ENCODE results near the gene RAET1L. TPM values are rescaled to one million over a fixed set of nuclear protein-coding genes. Genes with fewer than 3 reads are reported as not detected.

RAET1L gene
- total and polyA plus RNA-seq, 10 of the 15 experiments (the other 5 are each of a cell fraction or from before 2014, with no cell fraction given), result not detected

GRCh38 chr6:150050846-150051245 is 25.5 kb upstream of the RAET1L start:
- H3K4me2 ChIP-seq (ENCODE audit: control insufficient read depth, insufficient read depth), result no peak overlapping the region
- no peaks in the 10 kb centered on the region for H3K36me3 ChIP-seq (ENCODE audit: control insufficient read depth in 2 of 2, insufficient read depth in 2 of 2, low read length in 1 of 2)
- TF ChIP-seq E2F4 (IDR thresholded peaks at IDR 0.05; ENCODE audit: low read depth, low read length), result no peak
- TF ChIP-seq HCFC1 (IDR thresholded peaks at IDR 0.05; ENCODE audit: low read length), result no peak
- no peak for TF ChIP-seq MXI1 (IDR thresholded peaks at IDR 0.05; ENCODE audit: low read depth, low read length)
- no peak for TF ChIP-seq JUNB (IDR thresholded peaks at IDR 0.05)
- TF ChIP-seq RCOR1 (conservative IDR thresholded peaks at IDR 0.05; ENCODE audit: low read depth, low read length), result no peak
- TF ChIP-seq RELB (IDR thresholded peaks at IDR 0.05; ENCODE audit: low read depth), result no peak
- RAD21 ChIA-PET (ENCODE audit: unreplicated experiment), result no interaction called here
- SMC1A ChIA-PET (ENCODE audit: uncharacterized antibody, unreplicated experiment), result interaction anchor here (0.9 kb wide), 1 partner anchor 47 kb away, joined by 3 read pairs; no protein-coding TSS in a partner anchor
- H3K4me1 ChIP-seq (ENCODE audit: control insufficient read depth, insufficient read depth, low read length), result no peaks in the 10 kb centered on the region
- no peaks in the 10 kb centered on the region; the same call in 2 of the 3 replicates for H3K9me3 ChIP-seq (replicated peaks; ENCODE audit: control insufficient read depth, insufficient read depth, low read length)
- H3K79me2 ChIP-seq (ENCODE audit: control insufficient read depth, insufficient read depth, low read length), result no peaks in the 10 kb centered on the region
- in situ Hi-C loops (cut with MboI) (no loop called here), intact Hi-C loops (cut with micrococcal nuclease; ENCODE audit: unreplicated experiment) (no loop called here)
- BruUV-seq (replicated peaks), result no TSS peak
- no peak overlapping the region for H3K27ac ChIP-seq (ENCODE audit: control insufficient read depth, insufficient read depth)
- POLR2A ChIA-PET, result no interaction called here
- no peaks in the 10 kb centered on the region for H4K20me1 ChIP-seq (ENCODE audit: control insufficient read depth, insufficient read depth)
- no peak overlapping the region for H2AFZ ChIP-seq (ENCODE audit: control insufficient read depth, low read depth, low read length)
- CTCF ChIA-PET, result no interaction called here
- FAIRE-seq, result no peak
- H3K4me3 ChIP-seq, result no peak overlapping the region
- peaks cover 2% of the 10 kb centered on the region in 2 experiments; a peak in 2 of 4 replicates for H3K27me3 ChIP-seq (replicated peaks in 1 of 2; ENCODE audit: control insufficient read depth in 2 of 2, insufficient read depth in 2 of 2, low read length in 1 of 2)
- no peak for DNase-seq (ENCODE audit: low read depth, low spot score)
- H3K9ac ChIP-seq (ENCODE audit: control insufficient read depth, insufficient read depth, low read length), result no peak overlapping the region
- ATAC-seq, result no peak
- 7% methylated on average over 4 of the region's 4 CpGs for WGBS (ENCODE audit: insufficient coverage, insufficient replicate concordance, low lambda C conversion rate, missing lambda C conversion rate)
